B cell (primary cell): ENCODE data around the gene TBPL2. TPM values are rescaled to one million over a fixed set of nuclear protein-coding genes. Genes with fewer than 3 reads are reported as not detected.
"Not testable (repeated sequence)": the region's sequence is repeated elsewhere in the genome, so short reads cannot be mapped to it uniquely, and the experiment has no call there.

Experiments used
- ATAC-seq: fragments of 200-7000 bp; cut with Tn5 transposase; one replicate; pipeline ENCODE4 v1.10.0; 2021; ENCODE audit warnings: low read depth, mild to moderate bottlenecking, moderate number of reproducible peaks, moderate library complexity
- CTCF ChIA-PET: fragments of 350-600 bp; sonication (Branson Sonifier 250); formaldehyde crosslinking; loops from one replicate; lab custom pipeline; 2021; ENCODE audit warnings: antibody characterized with exemption, inconsistent platforms; lab: Charles Lee
- POLR2A ChIA-PET: fragments of 350-600 bp; sonication (Branson Sonifier 250); formaldehyde crosslinking; loops from one replicate; lab custom pipeline; 2021; ENCODE audit warnings: antibody characterized with exemption; lab: Charles Lee
- DNase-seq: peaks from one replicate; pipeline ENCODE4 v3.0.0; 2013
- H2AFZ ChIP-seq: 2 replicates; pipeline ENCODE4 v1.6.1; 2012; ENCODE audit warnings: mild to moderate bottlenecking, low read depth, low read length; ENCODE audit not compliant: insufficient read depth, poor library complexity, severe bottlenecking
- H3K27ac ChIP-seq, 2 donors: 1 replicate in 1 of 2; 2 replicates in 1 of 2; pipeline ENCODE4 v1.5.1; 2012 to 2013; ENCODE audit warnings: low read length in 2 of 2, mild to moderate bottlenecking in 2 of 2, moderate library complexity in 1 of 2
- H3K27me3 ChIP-seq, 4 experiments: fragments of 200-600 bp in 1 of 4; sonication (generic) in 1 of 4; replicated peaks in 1 of 4; 1 replicate in 2 of 4; 2 replicates in 2 of 4; pipeline versions ENCODE4 v1.6.1 to v1.7.0; 2013 to 2016; ENCODE audit warnings: low read length in 3 of 4, mild to moderate bottlenecking in 2 of 4, mixed read lengths in 1 of 4, moderate library complexity in 1 of 4; ENCODE audit not compliant: insufficient read depth in 4 of 4, control insufficient read depth in 3 of 4; ENCODE audit errors: control extremely low read depth in 1 of 4
- H3K36me3 ChIP-seq, 2 experiments: replicated peaks in 1 of 2; 1 replicate in 1 of 2; 2 replicates in 1 of 2; pipeline versions ENCODE4 v1.6.1 to v1.7.1; 2013; ENCODE audit warnings: low read length in 1 of 2; ENCODE audit not compliant: insufficient read depth in 2 of 2, control insufficient read depth in 1 of 2; ENCODE audit errors: control extremely low read depth in 1 of 2, extremely low read depth in 1 of 2
- H3K4me1 ChIP-seq, 2 donors: fragments of 200-600 bp in 1 of 2; sonication (generic) in 1 of 2; 1 replicate in 1 of 2; 2 replicates in 1 of 2; pipeline versions ENCODE4 v1.5.1 to v1.6.1; 2013 to 2017; ENCODE audit warnings: low read length in 2 of 2; ENCODE audit not compliant: control insufficient read depth in 2 of 2, insufficient read depth in 2 of 2
- H3K4me2 ChIP-seq: replicated peaks from 2 replicates; pipeline ENCODE3; 2012; ENCODE audit warnings: mild to moderate bottlenecking, low read depth, low read length; ENCODE audit not compliant: poor library complexity, severe bottlenecking
- H3K4me3 ChIP-seq, 5 experiments: fragments of 200-600 bp in 1 of 5; sonication (generic) in 1 of 5; 1 replicate in 3 of 5; 2 replicates in 2 of 5; pipeline versions ENCODE4 v1.5.1 to v1.7.0; 2011 to 2016; ENCODE audit warnings: low read length in 4 of 5, mild to moderate bottlenecking in 4 of 5, low read depth in 2 of 5, control low read depth in 1 of 5, moderate library complexity in 1 of 5; ENCODE audit not compliant: insufficient read depth in 1 of 5; ENCODE audit errors: control extremely low read depth in 1 of 5, extremely low read depth in 1 of 5
- H3K79me2 ChIP-seq: fragments of 200-600 bp; sonication (generic); one replicate; pipeline ENCODE4 v1.6.0; 2016; ENCODE audit warnings: low read length; ENCODE audit not compliant: control insufficient read depth, insufficient read depth
- H3K9ac ChIP-seq: fragments of 200-600 bp; sonication (generic); 2 replicates; pipeline ENCODE4 v1.6.1; 2017; ENCODE audit warnings: mild to moderate bottlenecking, low read length, moderate library complexity
- H3K9me3 ChIP-seq, 3 donors: one replicate each; pipeline versions ENCODE4 v1.6.1 to v1.7.1; 2013; ENCODE audit warnings: low read length in 2 of 3; ENCODE audit not compliant: control insufficient read depth in 2 of 3, insufficient read depth in 1 of 3; ENCODE audit errors: control extremely low read depth in 1 of 3
- H4K20me1 ChIP-seq: 2 replicates; pipeline ENCODE4 v1.6.0; 2012; ENCODE audit warnings: mild to moderate bottlenecking, low read length; ENCODE audit not compliant: insufficient read depth, control insufficient read depth, poor library complexity, severe bottlenecking
- H3K27ac Mint-ChIP-seq: one replicate; pipeline ENCODE4 v1.8.0; 2021; ENCODE audit warnings: mixed read lengths
- H3K27me3 Mint-ChIP-seq: one replicate; pipeline ENCODE4 v1.8.0; 2021; ENCODE audit warnings: mixed read lengths
- H3K4me1 Mint-ChIP-seq: one replicate; pipeline ENCODE4 v1.8.0; 2021; ENCODE audit warnings: mixed read lengths
- H3K4me3 Mint-ChIP-seq: one replicate; pipeline ENCODE4 v1.8.0; 2021; ENCODE audit warnings: mixed read lengths
- H3K9me3 Mint-ChIP-seq: one replicate; pipeline ENCODE4 v1.8.0; 2022; ENCODE audit warnings: mixed read lengths; ENCODE audit not compliant: insufficient read depth
- CTCF ChIP-seq: fragments of 200-600 bp; IDR thresholded peaks from one replicate; pipeline ENCODE4 v1.8.0; 2022; ENCODE audit warnings: antibody characterized with exemption, mild to moderate bottlenecking
- EZH2 ChIP-seq: IDR thresholded peaks from 2 replicates; pipeline ENCODE4 v1.6.1; 2012; ENCODE audit warnings: borderline replicate concordance, low read depth, mild to moderate bottlenecking, moderate library complexity, low read length; ENCODE audit not compliant: insufficient read depth, poor library complexity, severe bottlenecking
- WGBS: methylation state at CpG from one replicate; pipeline ENCODE4 v1.1.5; 2013; ENCODE audit warnings: missing lambda C conversion rate; ENCODE audit not compliant: insufficient coverage; 5-methylcytosine and 5-hydroxymethylcytosine counted together
- intact Hi-C: fragments of 100-400 bp; cut with micrococcal nuclease; formaldehyde crosslinking; loops from one replicate; pipeline ENCODE4 v1.10.0; 2022
- polyA plus RNA-seq: library from polyadenylated mRNA; depleted of rRNA; stranded (reverse); fragments of >200 nt; gene quantifications from 2 replicates; pipeline ENCODE4 v1.2.3, GENCODE V29; 2012
- total RNA-seq, 2 donors: library from RNA; stranded (reverse); fragments of 120-200 nt in 1 of 2; gene quantifications; 1 replicate in 1 of 2; 2 replicates in 1 of 2; pipeline versions ENCODE4 v1.2.3 to v1.2.4, GENCODE V29; 2013 to 2022

The TBPL2 gene
- total and polyA plus RNA-seq, 2 donors (not counting 1 experiment from before 2014, with no cell fraction given) = not detected

- Histone ChIP-seq H2AFZ (no peak overlapping the region), H3K27ac (no peak overlapping the region), H3K4me2 (no peak overlapping the region), H3K9me3 (peaks cover 0 to 2% (median 0%) of the 10 kb centered on the region in 3 donors), H3K79me2 (no peaks in the 10 kb centered on the region), H3K9ac (no peak overlapping the region), H4K20me1 (no peaks in the 10 kb centered on the region), H3K27me3 (peaks cover 0 to 3% (median 0%) of the 10 kb centered on the region in 4 experiments), H3K4me1 (no peaks in the 10 kb centered on the region), H3K36me3 (no peaks in the 10 kb centered on the region), H3K4me3 (no peak overlapping the region)
- no peak for ATAC-seq
- H3K4me1 Mint-ChIP-seq = no peaks in the 10 kb centered on the region
- ChIA-PET CTCF (interaction anchor here (1.0 kb wide), 1 partner anchor 12 kb away, joined by 5 read pairs; no protein-coding TSS in a partner anchor), POLR2A (no interaction called here)
- DNase-seq = no peak
- no peak overlapping the region for H3K4me3 Mint-ChIP-seq
- 100% methylated on average over 5 of the region's 6 CpGs for WGBS
- peaks cover 2% of the 10 kb centered on the region for H3K9me3 Mint-ChIP-seq
- TF ChIP-seq EZH2 (no peak), CTCF (no peak)
- no peak overlapping the region for H3K27ac Mint-ChIP-seq
- intact Hi-C loops = no loop called here
- peaks cover 17% of the 10 kb centered on the region for H3K27me3 Mint-ChIP-seq
Measured at GRCh38 chr14:55457496-55457895, 17.1 kb upstream of the TBPL2 start.

GRCh38 chr14:55456411-55456810, 16.0 kb upstream of the TBPL2 start:
- H3K27ac ChIP-seq, H3K36me3 ChIP-seq, H3K4me1 Mint-ChIP-seq, intact Hi-C loops, H4K20me1 ChIP-seq, H3K4me3 ChIP-seq, H2AFZ ChIP-seq, H3K4me2 ChIP-seq, H3K9ac ChIP-seq, H3K27ac Mint-ChIP-seq, DNase-seq, H3K9me3 Mint-ChIP-seq, H3K4me3 Mint-ChIP-seq, H3K4me1 ChIP-seq, H3K27me3 ChIP-seq, CTCF ChIA-PET, POLR2A ChIA-PET, ATAC-seq, H3K79me2 ChIP-seq, H3K9me3 ChIP-seq: not testable (repeated sequence)
- 100% methylated on average over 2 of the region's 34 CpGs for WGBS
- peaks cover 17% of the 10 kb centered on the region for H3K27me3 Mint-ChIP-seq
